H1 (cell line): ENCODE results near the gene IFT172. TPM values are rescaled to one million over a fixed set of nuclear protein-coding genes. Genes with fewer than 3 reads are reported as not detected.

Experiments
- PHF8 ChIP-seq: fragments of 200-600 bp; sonication (generic); conservative IDR thresholded peaks from 2 replicates; pipeline ENCODE4 v1.7.1; 2012; ENCODE audit warnings: low read depth, mild to moderate bottlenecking, inconsistent platforms, low read length, moderate library complexity
- POLR2A ChIP-seq, 2 experiments: IDR thresholded peaks; 1 replicate in 1 of 2; 2 replicates in 1 of 2; pipeline ENCODE4 v1.6.1; 2011; ENCODE audit warnings: low read depth in 2 of 2, low read length in 2 of 2, mild to moderate bottlenecking in 2 of 2; ENCODE audit errors: control extremely low read depth in 1 of 2
- RAD21 ChIP-seq, 2 experiments: IDR thresholded peaks in 1 of 2; conservative IDR thresholded peaks in 1 of 2; 2 replicates each; pipeline ENCODE4 v1.6.1; 2011; ENCODE audit warnings: low read depth in 2 of 2, low read length in 2 of 2, improper control_type of control experiment in 1 of 2, inconsistent platforms in 1 of 2, mild to moderate bottlenecking in 1 of 2, moderate library complexity in 1 of 2
- SRF ChIP-seq: IDR thresholded peaks from 2 replicates; pipeline ENCODE4 v1.6.1; 2011; ENCODE audit warnings: mild to moderate bottlenecking, low read depth, low read length, moderate library complexity
- TBP ChIP-seq: IDR thresholded peaks from 2 replicates; pipeline ENCODE4 v1.6.1; 2011; ENCODE audit warnings: low read depth, low read length, improper control_type of control experiment
- polyA plus RNA-seq, 7 experiments: library from polyadenylated mRNA; depleted of rRNA in 3 of 7; stranded (reverse) in 5 of 7; unstranded in 2 of 7; fragments of >200 nt in 5 of 7; fragments of 200-250 nt in 2 of 7; gene quantifications; 1 replicate in 5 of 7; 2 replicates in 1 of 7; 4 replicates in 1 of 7; pipeline versions ENCODE4 v1.2.1 to v1.2.3, GENCODE V29; 2011 to 2013; ENCODE audit warnings: missing spikeins in 2 of 7, mixed read lengths in 2 of 7
- total RNA-seq: library from RNA; stranded (reverse); fragmentation: NEBNext Ultra II Directional; extraction: Animal tissue kit (Norgen Biotek cat#: 25700); gene quantifications from 2 replicates; pipeline ENCODE4 v1.2.1, GENCODE V29; 2021
- TF ChIP-seq, protein P1 (sequence below): fragments of 300-600 bp; sonication (generic); IDR thresholded peaks from 2 replicates; pipeline ENCODE4 v1.7.1; 2012; ENCODE audit warnings: low read length, moderate library complexity, mild to moderate bottlenecking, inconsistent platforms; ENCODE audit not compliant: insufficient replicate concordance
- TF ChIP-seq, protein P2 (sequence below), 3 experiments: IDR thresholded peaks; 1 replicate in 2 of 3; 2 replicates in 1 of 3; pipeline versions ENCODE4 v1.5.1 to v1.6.1; 2011; ENCODE audit warnings: low read length in 3 of 3, mild to moderate bottlenecking in 3 of 3, inconsistent platforms in 2 of 3, low read depth in 1 of 3, moderate library complexity in 1 of 3; ENCODE audit not compliant: insufficient read depth in 1 of 3; ENCODE audit errors: control extremely low read depth in 1 of 3

IFT172 gene
- total and polyA plus RNA-seq, 2 of the 8 experiments (the other 6 are each of a cell fraction or from before 2014, with no cell fraction given): 13.5 to 14.0 TPM

DNA sequence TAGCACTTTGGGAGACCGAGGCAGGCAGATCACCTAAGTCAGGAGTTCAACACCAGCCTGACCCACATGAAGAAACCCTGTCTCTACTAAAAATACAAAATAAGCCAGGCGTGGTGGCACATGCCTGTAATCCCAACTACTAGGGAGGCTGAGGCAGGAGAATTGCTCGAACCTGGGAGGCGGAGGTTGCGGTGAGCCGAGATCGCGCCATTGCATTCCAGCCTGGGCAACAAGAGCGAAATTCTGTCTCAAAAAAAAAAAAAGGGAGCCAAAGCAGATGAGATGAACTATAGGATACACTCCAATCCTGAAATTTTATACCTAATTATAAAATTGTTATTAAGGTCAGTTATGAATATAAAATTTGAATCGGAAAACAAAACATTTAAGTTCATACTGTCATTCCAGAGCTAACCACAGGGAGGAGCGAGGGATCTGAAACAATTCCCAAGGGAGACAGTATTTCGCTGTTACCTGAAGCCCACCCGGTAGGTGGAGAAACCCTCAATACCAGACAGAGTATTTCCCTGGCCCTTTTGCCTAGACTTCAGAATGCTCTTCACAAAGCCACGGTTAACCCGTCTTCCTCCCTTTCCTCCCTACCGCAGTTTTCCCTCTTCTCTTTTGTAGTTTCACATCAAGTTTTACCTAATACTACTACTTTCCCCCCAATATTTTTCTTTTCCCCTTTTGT, 81.6 kb downstream of the IFT172 start (continued):
- TF ChIP-seq, protein P1, sequence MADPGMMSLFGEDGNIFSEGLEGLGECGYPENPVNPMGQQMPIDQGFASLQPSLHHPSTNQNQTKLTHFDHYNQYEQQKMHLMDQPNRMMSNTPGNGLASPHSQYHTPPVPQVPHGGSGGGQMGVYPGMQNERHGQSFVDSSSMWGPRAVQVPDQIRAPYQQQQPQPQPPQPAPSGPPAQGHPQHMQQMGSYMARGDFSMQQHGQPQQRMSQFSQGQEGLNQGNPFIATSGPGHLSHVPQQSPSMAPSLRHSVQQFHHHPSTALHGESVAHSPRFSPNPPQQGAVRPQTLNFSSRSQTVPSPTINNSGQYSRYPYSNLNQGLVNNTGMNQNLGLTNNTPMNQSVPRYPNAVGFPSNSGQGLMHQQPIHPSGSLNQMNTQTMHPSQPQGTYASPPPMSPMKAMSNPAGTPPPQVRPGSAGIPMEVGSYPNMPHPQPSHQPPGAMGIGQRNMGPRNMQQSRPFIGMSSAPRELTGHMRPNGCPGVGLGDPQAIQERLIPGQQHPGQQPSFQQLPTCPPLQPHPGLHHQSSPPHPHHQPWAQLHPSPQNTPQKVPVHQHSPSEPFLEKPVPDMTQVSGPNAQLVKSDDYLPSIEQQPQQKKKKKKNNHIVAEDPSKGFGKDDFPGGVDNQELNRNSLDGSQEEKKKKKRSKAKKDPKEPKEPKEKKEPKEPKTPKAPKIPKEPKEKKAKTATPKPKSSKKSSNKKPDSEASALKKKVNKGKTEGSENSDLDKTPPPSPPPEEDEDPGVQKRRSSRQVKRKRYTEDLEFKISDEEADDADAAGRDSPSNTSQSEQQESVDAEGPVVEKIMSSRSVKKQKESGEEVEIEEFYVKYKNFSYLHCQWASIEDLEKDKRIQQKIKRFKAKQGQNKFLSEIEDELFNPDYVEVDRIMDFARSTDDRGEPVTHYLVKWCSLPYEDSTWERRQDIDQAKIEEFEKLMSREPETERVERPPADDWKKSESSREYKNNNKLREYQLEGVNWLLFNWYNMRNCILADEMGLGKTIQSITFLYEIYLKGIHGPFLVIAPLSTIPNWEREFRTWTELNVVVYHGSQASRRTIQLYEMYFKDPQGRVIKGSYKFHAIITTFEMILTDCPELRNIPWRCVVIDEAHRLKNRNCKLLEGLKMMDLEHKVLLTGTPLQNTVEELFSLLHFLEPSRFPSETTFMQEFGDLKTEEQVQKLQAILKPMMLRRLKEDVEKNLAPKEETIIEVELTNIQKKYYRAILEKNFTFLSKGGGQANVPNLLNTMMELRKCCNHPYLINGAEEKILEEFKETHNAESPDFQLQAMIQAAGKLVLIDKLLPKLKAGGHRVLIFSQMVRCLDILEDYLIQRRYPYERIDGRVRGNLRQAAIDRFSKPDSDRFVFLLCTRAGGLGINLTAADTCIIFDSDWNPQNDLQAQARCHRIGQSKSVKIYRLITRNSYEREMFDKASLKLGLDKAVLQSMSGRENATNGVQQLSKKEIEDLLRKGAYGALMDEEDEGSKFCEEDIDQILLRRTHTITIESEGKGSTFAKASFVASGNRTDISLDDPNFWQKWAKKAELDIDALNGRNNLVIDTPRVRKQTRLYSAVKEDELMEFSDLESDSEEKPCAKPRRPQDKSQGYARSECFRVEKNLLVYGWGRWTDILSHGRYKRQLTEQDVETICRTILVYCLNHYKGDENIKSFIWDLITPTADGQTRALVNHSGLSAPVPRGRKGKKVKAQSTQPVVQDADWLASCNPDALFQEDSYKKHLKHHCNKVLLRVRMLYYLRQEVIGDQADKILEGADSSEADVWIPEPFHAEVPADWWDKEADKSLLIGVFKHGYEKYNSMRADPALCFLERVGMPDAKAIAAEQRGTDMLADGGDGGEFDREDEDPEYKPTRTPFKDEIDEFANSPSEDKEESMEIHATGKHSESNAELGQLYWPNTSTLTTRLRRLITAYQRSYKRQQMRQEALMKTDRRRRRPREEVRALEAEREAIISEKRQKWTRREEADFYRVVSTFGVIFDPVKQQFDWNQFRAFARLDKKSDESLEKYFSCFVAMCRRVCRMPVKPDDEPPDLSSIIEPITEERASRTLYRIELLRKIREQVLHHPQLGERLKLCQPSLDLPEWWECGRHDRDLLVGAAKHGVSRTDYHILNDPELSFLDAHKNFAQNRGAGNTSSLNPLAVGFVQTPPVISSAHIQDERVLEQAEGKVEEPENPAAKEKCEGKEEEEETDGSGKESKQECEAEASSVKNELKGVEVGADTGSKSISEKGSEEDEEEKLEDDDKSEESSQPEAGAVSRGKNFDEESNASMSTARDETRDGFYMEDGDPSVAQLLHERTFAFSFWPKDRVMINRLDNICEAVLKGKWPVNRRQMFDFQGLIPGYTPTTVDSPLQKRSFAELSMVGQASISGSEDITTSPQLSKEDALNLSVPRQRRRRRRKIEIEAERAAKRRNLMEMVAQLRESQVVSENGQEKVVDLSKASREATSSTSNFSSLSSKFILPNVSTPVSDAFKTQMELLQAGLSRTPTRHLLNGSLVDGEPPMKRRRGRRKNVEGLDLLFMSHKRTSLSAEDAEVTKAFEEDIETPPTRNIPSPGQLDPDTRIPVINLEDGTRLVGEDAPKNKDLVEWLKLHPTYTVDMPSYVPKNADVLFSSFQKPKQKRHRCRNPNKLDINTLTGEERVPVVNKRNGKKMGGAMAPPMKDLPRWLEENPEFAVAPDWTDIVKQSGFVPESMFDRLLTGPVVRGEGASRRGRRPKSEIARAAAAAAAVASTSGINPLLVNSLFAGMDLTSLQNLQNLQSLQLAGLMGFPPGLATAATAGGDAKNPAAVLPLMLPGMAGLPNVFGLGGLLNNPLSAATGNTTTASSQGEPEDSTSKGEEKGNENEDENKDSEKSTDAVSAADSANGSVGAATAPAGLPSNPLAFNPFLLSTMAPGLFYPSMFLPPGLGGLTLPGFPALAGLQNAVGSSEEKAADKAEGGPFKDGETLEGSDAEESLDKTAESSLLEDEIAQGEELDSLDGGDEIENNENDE: no peak
- TF ChIP-seq, protein P2, sequence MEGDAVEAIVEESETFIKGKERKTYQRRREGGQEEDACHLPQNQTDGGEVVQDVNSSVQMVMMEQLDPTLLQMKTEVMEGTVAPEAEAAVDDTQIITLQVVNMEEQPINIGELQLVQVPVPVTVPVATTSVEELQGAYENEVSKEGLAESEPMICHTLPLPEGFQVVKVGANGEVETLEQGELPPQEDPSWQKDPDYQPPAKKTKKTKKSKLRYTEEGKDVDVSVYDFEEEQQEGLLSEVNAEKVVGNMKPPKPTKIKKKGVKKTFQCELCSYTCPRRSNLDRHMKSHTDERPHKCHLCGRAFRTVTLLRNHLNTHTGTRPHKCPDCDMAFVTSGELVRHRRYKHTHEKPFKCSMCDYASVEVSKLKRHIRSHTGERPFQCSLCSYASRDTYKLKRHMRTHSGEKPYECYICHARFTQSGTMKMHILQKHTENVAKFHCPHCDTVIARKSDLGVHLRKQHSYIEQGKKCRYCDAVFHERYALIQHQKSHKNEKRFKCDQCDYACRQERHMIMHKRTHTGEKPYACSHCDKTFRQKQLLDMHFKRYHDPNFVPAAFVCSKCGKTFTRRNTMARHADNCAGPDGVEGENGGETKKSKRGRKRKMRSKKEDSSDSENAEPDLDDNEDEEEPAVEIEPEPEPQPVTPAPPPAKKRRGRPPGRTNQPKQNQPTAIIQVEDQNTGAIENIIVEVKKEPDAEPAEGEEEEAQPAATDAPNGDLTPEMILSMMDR (IDR thresholded peaks at IDR 0.05; ENCODE audit: control extremely low read depth in 1 of 3, insufficient read depth in 1 of 3, low read depth in 1 of 3, low read length in 3 of 3): peak; percentile 11 to 83 (median 72)
- TF ChIP-seq PHF8: no peak
- TF ChIP-seq POLR2A (IDR thresholded peaks at IDR 0.05; ENCODE audit: control extremely low read depth in 1 of 2, low read depth in 2 of 2, low read length in 2 of 2): peak in 1 of 2 experiments; percentile 43; a peak in 1 of 3 replicates
- no peak for TF ChIP-seq SRF
- TF ChIP-seq RAD21 (IDR thresholded peaks at IDR 0.05 in 1 of 2, conservative IDR thresholded peaks at IDR 0.05 in 1 of 2; ENCODE audit: low read depth in 2 of 2, low read length in 2 of 2): peak; percentile 64 to 75
- TF ChIP-seq TBP: 0 out of 2 replicates have a peak, but pooled peaks have one; percentile 19
